ENCODE data around the gene THAP4.
A peak's percentile ranks its signal among the peaks of the same experiment; 100 is the strongest.
"Not testable (repeated sequence)": the region's sequence is repeated elsewhere in the genome, so short reads cannot be mapped to it uniquely, and the experiment has no call there.

The THAP4 gene

DNA sequence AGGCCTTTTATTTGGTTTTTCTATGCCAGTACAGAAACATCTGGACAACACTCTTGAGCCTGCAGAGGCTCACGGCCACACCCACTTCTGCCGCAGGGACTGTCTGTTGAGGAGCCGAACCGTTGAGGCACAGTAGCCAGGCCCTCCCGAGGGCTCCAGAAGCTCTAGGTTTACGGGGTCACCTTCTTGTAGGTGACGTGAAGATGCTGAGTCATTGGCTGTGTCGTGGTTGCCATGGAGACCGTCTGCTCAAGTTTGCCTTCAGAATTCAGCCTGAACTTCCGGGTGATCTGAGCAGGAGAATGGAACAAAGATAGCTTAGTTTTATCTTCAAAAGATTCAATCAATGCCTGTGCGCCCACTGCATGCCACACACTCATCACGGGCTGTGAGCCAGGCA is 52.5 kb downstream of the THAP4 start:
- peak; percentile 41 for DNase-seq (ENCODE audit: low read depth)

DNA sequence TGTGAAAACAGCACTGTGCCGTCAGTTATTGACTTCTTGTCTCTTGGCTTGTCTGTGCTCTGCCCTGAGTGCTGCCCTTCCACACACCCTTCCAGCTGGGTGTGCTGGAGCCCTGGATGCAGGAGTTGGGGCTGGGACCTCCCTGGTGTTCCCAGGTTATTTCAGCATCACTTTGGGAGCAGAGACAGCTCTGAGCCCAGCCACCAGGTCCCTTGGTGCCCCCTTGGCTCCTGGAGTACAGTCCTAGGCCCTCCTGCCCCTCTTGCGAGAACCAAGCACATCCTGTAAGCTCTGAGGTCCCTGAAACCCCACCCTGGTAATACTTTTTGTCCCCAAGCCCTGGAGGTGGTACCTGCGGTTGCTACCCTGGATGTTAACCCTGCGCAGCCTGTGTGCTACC is 54.2 kb downstream of the THAP4 start:
- no peak for DNase-seq (ENCODE audit: low read depth)

DNA sequence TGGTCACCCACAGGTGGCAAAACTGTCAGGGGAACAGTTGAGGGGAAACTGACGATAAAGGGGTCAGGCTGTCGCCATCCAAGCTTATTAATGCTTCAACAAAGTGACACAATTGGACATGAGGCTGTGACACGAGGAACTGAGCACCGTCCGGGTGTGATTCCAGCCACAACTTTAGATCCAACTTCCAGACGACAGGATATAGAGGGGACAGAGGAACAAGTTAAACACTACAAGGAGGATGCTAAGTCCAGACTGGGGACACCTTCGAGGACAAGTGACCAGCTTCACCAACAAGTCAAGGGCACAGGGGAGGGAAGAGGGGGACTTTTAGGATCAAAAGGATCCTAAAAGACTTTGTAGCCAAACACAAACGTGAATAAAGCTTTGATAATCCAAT is 54.6 kb downstream of the THAP4 start:
- no peak for DNase-seq (ENCODE audit: low read depth)

DNA sequence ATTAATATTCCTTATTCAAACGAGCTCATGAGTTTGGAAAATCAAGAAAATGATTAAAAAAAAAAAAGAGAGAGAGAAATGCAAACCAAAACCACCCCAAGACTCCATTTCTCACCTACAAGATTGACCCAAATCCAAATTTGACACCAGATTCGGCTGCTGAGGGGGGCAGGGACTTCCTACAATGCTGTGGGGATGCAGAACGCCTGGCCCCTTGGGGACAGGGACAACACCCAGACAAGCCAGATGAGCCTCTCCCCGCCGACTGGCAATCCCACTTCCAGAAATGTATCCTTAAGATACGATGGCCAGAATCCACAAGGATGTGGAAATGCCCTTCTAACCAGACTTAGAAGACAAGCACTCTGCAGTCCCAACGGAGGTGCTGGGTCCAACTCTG is 57.7 kb downstream of the THAP4 start:
- no peak for DNase-seq (ENCODE audit: low read depth)

DNA sequence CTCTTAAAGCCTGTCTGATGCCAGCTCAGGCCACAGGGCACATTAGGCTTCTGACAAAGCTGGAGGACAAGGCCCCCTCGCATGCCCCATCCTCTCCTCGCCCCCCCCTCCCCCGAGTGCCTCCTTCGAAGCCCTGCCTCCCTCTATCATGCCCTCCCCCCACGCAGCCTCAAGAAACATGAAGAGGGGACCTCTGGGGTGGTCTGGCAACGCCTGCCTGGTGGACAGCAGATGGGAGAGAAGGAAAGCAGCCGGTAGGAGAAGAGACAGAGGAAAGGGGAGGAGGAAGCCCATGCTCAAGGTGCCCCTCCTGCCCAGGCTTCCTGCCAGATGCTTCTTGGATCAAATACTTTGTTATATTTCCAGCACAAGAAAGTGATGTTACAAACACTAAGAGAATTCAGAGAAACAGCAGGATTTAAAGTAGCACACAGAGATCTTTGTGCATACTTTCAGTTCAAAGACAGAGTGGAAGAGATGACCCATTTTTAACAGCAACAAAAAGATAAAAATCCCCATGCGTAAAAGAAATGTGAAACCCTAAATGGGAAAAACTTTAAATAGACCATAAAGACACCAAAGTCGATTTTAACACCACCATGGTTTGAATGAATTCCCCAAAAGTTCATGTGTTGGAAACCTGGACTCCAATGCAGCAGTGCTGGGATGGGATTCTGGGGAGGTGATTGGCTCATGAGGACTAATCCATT is 59.4 kb downstream of the THAP4 start:
- DNase-seq (ENCODE audit: low read depth), result no peak

DNA sequence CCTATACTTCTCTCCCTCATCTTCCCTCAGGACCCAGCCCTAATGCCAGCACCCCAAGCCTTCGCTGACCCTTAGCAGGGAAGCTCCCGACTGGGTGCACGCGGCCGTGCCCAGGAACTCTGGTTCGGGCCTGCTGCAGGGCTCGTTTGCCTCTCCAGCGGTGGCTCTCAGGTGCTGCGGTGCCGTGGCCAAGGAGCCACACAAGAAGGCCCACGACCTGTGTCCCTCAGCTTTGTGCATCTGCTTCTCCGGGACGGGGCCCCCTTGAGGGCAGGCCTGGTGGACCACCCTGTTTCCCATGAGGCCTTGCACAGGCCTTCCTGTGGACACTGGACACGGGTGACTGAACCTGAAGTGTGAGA is 60.7 kb downstream of the THAP4 start:
- no peak for DNase-seq (ENCODE audit: low read depth)

DNA sequence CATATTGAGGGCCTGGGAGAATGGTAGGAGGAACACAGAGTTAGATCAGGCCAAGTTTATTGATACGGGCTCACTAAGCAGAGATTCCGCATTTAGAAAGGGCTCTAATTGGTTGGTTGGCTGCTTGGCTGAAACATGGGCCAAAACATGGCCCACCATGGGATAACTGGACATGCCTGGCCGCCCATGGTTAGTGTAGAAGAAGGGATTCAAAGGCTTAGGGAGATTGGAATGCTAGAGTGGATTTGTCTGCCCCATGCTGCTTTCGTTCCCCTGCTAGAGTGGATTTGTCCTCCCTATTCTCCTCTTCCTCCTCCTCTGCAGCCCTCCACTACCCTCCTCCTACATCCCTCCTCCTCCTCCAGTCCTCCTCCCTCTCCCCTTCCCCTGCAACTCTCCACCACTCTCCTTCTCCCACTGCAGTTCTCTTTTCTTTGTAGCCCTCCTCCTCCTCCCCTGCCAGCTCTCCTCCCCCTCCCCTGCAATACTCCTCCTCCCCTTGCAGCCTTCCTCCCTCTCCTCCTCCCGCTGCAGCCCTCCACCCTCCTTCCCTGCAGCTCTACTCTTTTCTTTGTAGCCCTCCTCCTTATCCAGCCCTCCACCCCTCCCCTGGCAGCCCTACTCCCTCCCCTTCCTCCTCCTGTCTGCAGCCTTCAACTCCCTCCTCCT is 61.2 kb downstream of the THAP4 start:
- no peak for DNase-seq (ENCODE audit: low read depth)

DNA sequence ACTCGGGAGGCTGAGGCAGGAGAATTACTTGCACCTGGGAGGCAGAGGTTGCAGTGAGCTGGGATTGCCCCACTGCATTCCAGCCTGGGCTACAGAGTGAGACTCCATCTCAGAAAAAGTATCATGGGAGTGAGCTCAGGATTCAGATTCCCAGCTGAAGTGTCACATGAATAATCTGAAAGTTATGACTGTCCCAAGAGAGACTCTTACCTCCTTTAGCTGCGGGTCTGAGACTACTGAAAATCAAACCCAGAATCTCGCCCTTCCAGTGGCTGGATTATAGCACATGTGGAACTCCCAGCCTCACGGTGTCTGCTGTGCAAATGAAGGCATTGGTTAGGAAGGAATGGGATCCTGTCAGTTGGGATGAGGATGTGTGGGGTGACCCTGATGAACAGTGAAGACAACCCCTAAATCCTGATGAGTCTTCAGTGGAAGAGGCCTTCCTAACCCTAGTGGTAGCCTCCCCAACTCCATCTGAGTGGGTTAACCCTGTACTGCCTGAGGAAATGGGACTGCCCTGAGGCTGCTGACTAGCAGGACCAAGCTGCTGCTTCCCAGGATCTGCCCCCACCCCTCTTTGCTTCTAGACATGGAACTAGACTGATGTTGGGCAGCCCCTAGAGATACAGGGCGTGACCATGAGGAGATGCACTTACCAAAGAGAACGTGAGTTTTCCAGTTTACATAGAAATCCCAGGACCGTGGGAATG is 61.9 kb downstream of the THAP4 start:
- no peak for DNase-seq (ENCODE audit: low read depth)

DNA sequence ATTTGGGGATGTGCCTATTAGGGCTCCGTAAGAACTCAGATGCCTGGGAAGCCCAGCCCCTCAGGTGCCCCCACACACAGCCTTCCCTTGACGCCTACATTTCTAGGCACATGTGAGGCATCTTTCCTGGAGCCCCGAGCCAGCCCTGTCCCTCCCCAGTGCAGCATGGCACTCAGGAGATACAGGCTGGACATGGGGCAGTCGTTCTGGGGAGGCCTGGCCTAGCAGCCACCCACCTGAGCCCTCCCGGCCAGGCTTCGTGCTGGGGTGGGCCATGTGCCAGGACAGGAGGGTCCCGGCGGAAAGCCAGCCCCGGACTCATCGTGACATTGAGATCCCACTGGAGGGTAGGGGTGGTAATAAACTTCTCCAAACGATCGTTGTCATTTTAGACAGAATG is 63.2 kb downstream of the THAP4 start:
- DNase-seq (ENCODE audit: low read depth), result no peak

DNA sequence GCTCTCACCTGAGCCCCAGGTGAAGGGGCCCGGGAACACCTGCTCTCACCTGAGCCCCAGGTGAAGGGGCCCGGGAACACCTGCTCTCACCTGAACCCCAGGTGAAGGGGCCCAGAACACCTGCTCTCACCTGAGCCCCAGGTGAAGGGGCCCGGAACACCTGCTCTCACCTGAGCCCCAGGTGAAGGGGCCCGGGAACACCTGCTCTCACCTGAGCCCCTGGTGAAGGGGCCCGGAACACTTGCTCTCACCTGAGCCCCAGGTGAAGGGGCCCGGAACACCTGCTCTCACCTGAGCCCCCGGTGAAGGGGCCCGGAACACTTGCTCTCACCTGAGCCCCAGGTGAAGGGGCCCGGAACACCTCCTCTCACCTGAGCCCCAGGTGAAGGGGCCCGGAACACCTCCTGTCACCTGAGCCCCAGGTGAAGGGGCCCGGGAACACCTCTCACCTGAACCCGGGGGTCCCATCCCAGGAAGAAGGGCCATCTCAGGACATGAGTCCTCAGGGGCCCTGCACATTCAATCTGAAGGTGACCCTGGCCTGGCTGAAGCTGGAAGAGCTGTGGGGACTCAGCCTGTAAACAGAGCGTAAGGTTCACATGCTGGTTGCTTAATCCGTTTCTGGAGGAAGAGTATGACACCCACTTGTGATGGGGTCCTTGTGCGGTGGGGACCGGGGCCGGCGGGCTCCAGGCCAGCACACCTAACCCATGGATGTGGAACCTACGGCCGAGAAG is 63.9 kb downstream of the THAP4 start:
- not testable (repeated sequence) for DNase-seq (ENCODE audit: low read depth)

DNA sequence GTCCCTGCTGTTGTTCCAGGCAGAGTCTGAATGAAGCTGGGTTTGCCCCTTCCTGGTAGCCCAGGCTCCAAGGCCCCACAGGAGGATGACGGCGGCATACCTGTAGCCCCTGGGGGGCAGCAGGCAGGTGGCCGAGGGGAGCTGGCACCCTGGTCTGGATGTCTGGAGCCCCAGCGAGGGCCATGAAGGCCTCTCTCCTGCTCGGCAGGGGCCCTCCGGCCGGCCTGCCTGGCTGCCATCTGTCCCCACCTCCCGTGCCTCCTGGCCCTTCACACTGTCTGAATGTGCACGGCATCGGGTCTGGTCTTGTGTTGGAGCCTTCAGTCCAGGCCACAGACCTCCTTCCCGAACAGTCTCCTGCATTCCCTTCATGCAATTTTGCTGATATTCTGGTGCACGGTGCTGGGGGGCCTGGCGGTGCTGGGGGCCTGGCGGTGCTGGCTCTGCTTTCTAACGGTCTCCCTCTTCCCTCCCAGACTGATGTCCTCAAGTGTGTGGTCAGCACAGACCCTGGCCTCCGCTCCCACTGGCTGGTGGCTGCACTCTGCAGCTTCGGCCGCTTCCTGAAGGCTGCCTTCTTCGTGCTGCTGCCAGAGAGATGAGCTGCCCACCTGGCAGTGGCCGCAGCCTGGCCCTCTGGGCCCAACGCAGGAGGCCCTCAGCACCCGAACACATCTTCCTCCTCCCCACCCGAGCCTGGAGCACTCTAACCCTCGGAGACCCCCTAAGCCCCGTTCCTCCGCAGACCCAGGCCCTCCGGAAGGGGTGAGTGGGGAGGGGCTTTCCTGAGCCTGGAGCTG is 64.9 kb downstream of the THAP4 start:
- no peak for DNase-seq (ENCODE audit: low read depth)

DNA sequence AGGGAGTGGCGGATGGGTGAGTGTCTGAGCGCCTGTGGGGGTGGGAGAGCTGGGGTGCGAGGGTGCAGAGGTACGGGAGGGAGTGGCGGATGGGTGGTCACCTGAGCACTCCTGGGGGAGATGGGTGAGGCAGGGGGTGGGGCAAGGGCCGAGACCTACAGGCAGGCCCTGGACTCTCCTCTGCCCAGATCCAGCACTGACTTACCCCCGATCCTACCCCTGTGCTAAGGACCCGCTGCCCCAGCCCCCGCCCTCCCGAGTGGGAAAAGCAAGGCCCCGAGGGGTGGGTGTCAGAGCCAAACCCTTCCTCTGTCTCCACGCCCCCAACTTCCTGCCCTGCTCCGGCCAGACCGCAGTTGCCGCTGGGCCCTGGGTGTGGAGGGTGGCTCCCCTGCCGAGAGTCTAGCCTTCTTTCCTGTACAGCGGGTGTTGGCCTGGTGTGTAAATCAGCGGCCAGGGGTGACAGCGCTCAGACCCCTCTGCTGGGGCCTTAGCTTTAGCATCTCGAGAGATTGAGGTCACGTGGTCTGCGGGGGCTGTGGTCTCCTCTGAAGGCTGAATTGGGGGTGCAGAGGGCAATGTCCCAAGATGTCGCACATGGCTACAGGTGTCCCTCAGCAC is 65.9 kb downstream of the THAP4 start:
- DNase-seq (ENCODE audit: low read depth), result no peak

DNA sequence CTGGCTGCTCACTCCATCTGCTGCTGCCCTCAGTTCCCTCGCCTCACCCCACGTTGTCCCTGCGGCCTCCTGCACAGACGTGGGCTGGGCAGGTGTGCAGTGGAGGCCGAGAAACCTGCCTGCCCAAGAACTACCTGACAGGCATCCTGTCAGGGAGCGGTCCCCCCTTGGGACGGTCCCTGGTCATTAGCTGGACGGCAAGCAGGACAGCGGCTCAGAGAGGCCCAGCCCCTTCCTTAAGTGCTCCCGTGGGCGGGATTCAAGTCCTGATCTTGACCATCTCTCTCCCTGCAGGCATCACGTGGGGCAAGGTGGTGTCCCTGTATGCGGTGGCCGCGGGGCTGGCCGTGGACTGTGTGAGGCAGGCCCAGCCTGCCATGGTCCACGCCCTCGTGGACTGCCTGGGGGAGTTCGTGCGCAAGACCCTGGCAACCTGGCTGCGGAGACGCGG is 67.1 kb downstream of the THAP4 start:
- DNase-seq (ENCODE audit: low read depth), result no peak

DNA sequence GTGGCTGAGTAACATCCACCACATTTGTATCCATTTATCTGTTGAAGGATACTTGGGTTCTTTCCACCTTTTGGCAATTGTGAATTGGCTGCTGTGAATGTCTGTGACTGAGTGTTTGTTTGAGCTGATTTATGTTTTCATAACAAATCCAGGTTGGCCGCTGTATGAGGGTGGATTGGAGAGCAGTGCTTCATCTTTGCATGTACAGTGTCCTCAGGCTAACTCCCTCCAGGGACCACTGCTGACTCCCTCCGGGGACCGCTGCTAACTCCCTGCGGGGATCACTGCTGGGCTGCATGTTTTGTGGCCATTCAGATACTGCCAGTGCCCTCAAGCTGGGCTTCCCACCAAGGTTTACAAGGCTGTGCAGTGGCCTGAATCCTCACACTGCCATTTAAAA is 68.2 kb downstream of the THAP4 start:
- DNase-seq (ENCODE audit: low read depth), result no peak

DNA sequence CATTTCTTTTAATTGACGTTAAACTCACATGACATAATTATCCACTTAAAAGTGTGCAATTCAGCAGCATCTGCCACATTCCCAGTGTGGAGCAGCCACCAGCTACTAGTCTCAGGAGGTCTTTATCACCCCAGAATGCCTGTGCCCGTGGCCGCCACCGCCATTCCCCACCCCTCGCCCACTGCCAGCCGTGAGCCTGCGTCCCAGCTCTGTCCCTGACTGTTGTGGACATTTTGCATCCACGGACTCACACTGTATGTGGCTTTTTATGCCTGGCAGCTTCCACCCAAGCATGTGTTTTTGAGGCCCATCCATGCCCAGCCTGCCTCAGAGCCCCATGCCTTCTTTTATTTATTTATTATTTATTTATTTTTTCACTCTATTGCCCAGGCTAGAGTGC is 69.2 kb downstream of the THAP4 start:
- DNase-seq (ENCODE audit: low read depth), result no peak

DNA sequence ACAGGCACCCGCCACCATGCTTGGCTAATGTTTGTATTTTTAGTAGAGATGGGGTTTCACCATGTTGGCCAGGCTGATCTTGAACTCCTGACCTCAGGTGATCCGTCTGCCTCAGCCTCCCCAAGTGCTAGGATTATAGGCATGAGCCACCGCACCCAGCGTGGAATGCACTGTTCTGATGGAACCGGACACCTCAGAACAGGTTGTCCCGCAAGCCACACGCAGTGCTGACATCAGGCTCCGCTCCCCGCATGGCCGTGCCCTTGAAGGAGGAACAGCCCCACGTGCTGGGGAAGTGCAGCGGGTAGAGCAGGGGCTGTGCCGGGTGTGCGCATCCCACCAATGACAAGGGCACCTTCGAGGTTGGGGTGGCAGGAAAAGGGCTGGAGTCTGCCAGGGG is 69.7 kb downstream of the THAP4 start:
- not testable (repeated sequence) for DNase-seq (ENCODE audit: low read depth)

DNA sequence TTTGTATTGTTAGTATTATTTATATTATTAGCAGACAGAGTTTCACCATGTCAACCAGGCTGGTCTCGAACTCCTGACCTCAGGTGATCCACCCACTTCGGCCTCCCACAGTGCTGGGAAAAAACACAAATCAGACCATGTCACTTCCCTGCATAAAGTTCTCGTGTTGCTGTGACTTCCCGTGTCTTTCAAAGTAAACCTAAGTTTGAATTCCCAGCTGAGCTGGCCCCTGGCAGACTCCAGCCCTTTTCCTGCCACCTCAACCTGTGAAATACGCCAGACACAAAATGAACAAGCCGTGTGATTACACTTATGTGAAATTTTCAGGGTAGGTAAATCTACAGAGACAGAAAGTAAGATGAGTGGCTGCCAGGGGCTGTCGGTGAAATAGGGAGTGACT is 70.5 kb downstream of the THAP4 start:
- no peak for DNase-seq (ENCODE audit: low read depth)

DNA sequence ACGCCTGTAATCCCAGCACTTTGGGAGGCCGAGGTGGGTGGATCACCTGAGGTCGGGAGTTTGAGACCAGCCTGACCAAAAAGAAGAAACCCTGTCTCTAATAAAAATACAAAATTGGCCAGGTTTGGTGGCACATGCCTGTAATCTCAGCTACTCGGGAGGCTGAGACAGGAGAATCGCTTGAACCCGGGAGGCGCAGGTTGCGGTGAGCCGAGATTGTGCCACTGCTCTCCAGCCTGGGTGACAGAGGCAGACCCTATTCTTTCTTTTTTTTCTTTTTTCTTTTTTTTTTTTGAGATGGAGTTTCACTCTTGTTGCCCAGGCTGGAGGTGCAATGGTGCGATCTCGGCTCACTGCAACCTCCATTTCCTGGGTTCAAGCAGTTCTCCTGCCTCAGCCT is 70.9 kb downstream of the THAP4 start:
- DNase-seq (ENCODE audit: low read depth), result not testable (repeated sequence)

DNA sequence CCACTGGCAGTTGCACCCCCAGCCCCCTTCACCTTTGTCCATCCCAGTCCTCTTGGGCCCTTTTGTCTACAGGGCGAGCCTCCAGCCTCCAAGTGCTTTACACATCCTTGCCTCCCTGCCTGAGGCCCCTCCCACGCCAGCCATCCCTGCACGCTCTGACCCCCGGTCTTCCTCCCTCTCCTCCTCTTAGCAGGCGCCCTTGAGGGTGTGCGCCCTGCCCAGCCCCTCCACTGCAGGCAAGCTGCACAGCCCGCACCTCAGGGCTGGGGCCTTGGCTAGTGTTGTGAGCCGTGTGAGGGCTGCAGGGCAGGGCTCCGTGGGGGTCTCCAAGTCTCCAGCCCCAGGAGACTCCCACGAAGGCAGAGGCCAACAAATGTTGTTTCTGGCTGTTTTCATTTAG is 71.5 kb downstream of the THAP4 start:
- DNase-seq (ENCODE audit: low read depth), result no peak

DNA sequence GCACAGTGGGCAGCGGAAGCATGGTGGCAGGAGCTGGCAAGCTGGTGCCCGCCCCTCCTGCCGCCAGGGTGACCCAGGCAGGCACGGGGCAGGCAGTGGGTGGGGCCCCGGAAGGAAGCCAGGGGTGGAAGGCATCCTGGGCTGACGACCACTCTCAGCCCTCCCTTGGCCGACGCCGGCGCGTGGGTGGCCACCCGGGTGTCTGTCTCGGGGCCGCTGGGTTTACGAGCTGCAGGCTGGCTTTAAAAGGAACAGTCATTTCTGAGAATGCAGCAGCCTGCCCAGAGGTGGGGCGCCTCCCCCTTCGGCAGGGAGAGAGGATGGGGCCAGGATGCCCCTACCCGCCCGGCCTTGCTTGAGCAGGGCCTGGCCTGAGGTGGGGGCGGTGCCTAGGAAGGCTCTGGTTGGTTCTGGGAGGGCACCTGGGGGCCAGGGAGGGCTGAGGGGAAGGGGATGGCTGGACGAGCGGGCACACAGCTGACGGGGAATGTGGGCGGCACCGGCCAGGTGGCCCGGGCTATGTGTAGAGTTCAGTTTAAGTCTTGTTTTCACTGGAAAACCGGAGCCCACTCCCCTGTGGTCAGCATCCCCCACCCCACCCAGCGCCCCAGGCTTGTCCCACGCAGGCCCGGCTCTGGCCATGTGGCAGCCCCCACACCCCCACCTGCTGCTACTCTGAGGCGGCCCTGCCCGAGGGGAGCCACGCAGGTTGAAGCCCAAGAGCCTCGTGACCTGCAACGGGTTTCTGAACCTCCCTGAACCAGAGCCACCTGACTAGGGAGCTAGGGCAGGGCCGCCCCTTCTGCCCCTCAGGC is 72.2 kb downstream of the THAP4 start:
- DNase-seq (ENCODE audit: low read depth), result no peak

Data from amniotic epithelial cell (primary cell).